BLaER1 (cell line): ENCODE results near the gene TMEM41B.
"Not testable (repeated sequence)": the region's sequence is repeated elsewhere in the genome, so short reads cannot be mapped to it uniquely, and the experiment has no call there.

Experiments
- H3K27ac ChIP-seq: shearing (Covaris generic); formaldehyde crosslinking; 2 replicates; pipeline ENCODE4 v1.8.1; 2022
- H3K27me3 ChIP-seq: shearing (Covaris generic); formaldehyde crosslinking; 2 replicates; pipeline ENCODE4 v1.8.1; 2022
- H3K36me3 ChIP-seq: shearing (Covaris generic); formaldehyde crosslinking; 2 replicates; pipeline ENCODE4 v1.8.1; 2022
- H3K4me1 ChIP-seq: shearing (Covaris generic); formaldehyde crosslinking; 2 replicates; pipeline ENCODE4 v1.8.1; 2022
- H3K4me2 ChIP-seq: shearing (Covaris generic); formaldehyde crosslinking; 2 replicates; pipeline ENCODE4 v1.8.1; 2022
- H3K4me3 ChIP-seq: shearing (Covaris generic); formaldehyde crosslinking; 2 replicates; pipeline ENCODE4 v1.8.1; 2022
- H3K9ac ChIP-seq: shearing (Covaris generic); formaldehyde crosslinking; 2 replicates; pipeline ENCODE4 v1.8.1; 2022
- H3K9me3 ChIP-seq: shearing (Covaris generic); formaldehyde crosslinking; 2 replicates; pipeline ENCODE4 v1.8.1; 2022
- H4K20me1 ChIP-seq: shearing (Covaris generic); formaldehyde crosslinking; 2 replicates; pipeline ENCODE4 v1.8.1; 2022
- Cebpa-rat ChIP-seq: shearing (Covaris generic); IDR thresholded peaks from 2 replicates; pipeline ENCODE4 v1.8.1; 2022

The TMEM41B gene

GRCh38 chr11:9264316-9265210, 49.8 kb downstream of the TMEM41B start:
- peak overlapping the region; percentile 98 for H3K4me3 ChIP-seq
- H3K27me3 ChIP-seq, result 0 out of 2 replicates have a peak, but pooled peaks cover 3% of the 10 kb centered on the region
- peaks cover 53% of the 10 kb centered on the region for H4K20me1 ChIP-seq
- peak overlapping the region; percentile 91 for H3K27ac ChIP-seq
- H3K36me3 ChIP-seq, result no peaks in the 10 kb centered on the region
- peak overlapping the region; percentile 95 for H3K9ac ChIP-seq
- H3K9me3 ChIP-seq, result no peaks in the 10 kb centered on the region
- peaks cover 42% of the 10 kb centered on the region for H3K4me1 ChIP-seq
- peak overlapping the region; percentile 79 for H3K4me2 ChIP-seq
- TF ChIP-seq Cebpa-rat, result no peak

- 0 out of 2 replicates have a peak, but pooled peaks cover 3% of the 10 kb centered on the region for H3K27me3 ChIP-seq
- TF ChIP-seq Cebpa-rat, result no peak
- H3K9me3 ChIP-seq, result no peaks in the 10 kb centered on the region
- H3K27ac ChIP-seq, result peak overlapping the region; percentile 91
- H3K4me2 ChIP-seq, result peak overlapping the region; percentile 79
- H3K4me1 ChIP-seq, result peaks cover 42% of the 10 kb centered on the region
- H3K36me3 ChIP-seq, result no peaks in the 10 kb centered on the region
- H4K20me1 ChIP-seq, result peaks cover 60% of the 10 kb centered on the region
- peak overlapping the region; percentile 95 for H3K9ac ChIP-seq
- peak overlapping the region; percentile 98 for H3K4me3 ChIP-seq
Observed at GRCh38 chr11:9263840-9264315, 50.5 kb downstream of the TMEM41B start.

GRCh38 chr11:9260838-9261146, 53.6 kb downstream of the TMEM41B start:
- not testable (repeated sequence) for H3K4me3 ChIP-seq, H3K36me3 ChIP-seq, H3K27ac ChIP-seq, H3K9me3 ChIP-seq, H3K9ac ChIP-seq, H3K27me3 ChIP-seq
- peaks cover 85% of the 10 kb centered on the region for H4K20me1 ChIP-seq
- H3K4me1 ChIP-seq, result peaks cover 40% of the 10 kb centered on the region
- peak overlapping the region; percentile 66 for H3K4me2 ChIP-seq

- TF ChIP-seq Cebpa-rat, result no peak
- H3K27me3 ChIP-seq, result no peaks in the 10 kb centered on the region
- peaks cover 4% of the 10 kb centered on the region; the same call in 1 of the 2 replicates for H3K9me3 ChIP-seq
- H3K4me1 ChIP-seq, result peaks cover 35% of the 10 kb centered on the region
- no peak overlapping the region for H3K9ac ChIP-seq
- no peak overlapping the region for H3K27ac ChIP-seq
- peak overlapping the region; percentile 66 for H3K4me2 ChIP-seq
- H3K36me3 ChIP-seq, result peaks cover 13% of the 10 kb centered on the region
- no peak overlapping the region for H3K4me3 ChIP-seq
- peaks cover 86% of the 10 kb centered on the region for H4K20me1 ChIP-seq
Observed at GRCh38 chr11:9259981-9260837, 54.2 kb downstream of the TMEM41B start.

- Histone ChIP-seq H4K20me1 (peaks cover 97% of the 10 kb centered on the region), H3K4me1 (peaks cover 41% of the 10 kb centered on the region), H3K36me3 (peaks cover 16% of the 10 kb centered on the region)
- not testable (repeated sequence) for H3K9me3 ChIP-seq, H3K4me3 ChIP-seq, H3K4me2 ChIP-seq, H3K27ac ChIP-seq, H3K9ac ChIP-seq, H3K27me3 ChIP-seq
Observed at GRCh38 chr11:9258279-9258678, 56.1 kb downstream of the TMEM41B start.

GRCh38 chr11:9254416-9254815, 60.0 kb downstream of the TMEM41B start:
- TF ChIP-seq Cebpa-rat, result no peak
- Histone ChIP-seq H3K4me3 (no peak overlapping the region), H3K9ac (no peak overlapping the region), H3K36me3 (peaks cover 16% of the 10 kb centered on the region), H3K27me3 (no peaks in the 10 kb centered on the region), H3K27ac (no peak overlapping the region), H3K9me3 (peaks cover 4% of the 10 kb centered on the region; the same call in 1 of the 2 replicates), H4K20me1 (peaks cover 97% of the 10 kb centered on the region), H3K4me1 (peaks cover 40% of the 10 kb centered on the region), H3K4me2 (no peak overlapping the region)

- H3K27ac ChIP-seq, result no peak overlapping the region
- TF ChIP-seq Cebpa-rat, result no peak
Observed at GRCh38 chr11:9253086-9253485, 61.3 kb downstream of the TMEM41B start.

GRCh38 chr11:9251311-9251710, 63.1 kb downstream of the TMEM41B start:
- Histone ChIP-seq H3K27me3 (no peaks in the 10 kb centered on the region), H3K4me1 (peaks cover 53% of the 10 kb centered on the region), H3K4me3 (no peak overlapping the region), H3K9me3 (no peaks in the 10 kb centered on the region), H3K27ac (no peak overlapping the region), H3K36me3 (peaks cover 11% of the 10 kb centered on the region), H3K4me2 (no peak overlapping the region), H3K9ac (no peak overlapping the region), H4K20me1 (peaks cover 100% of the 10 kb centered on the region)
- no peak for TF ChIP-seq Cebpa-rat

More at GRCh38 chr11:9253086-9253485, 61.3 kb downstream of the TMEM41B start:
- H3K36me3 ChIP-seq, result peaks cover 11% of the 10 kb centered on the region
- peaks cover 98% of the 10 kb centered on the region for H4K20me1 ChIP-seq
- no peaks in the 10 kb centered on the region for H3K9me3 ChIP-seq
- H3K9ac ChIP-seq, result peak overlapping the region; percentile 31; the same call in 1 of the 2 replicates
- H3K4me3 ChIP-seq, result no peak overlapping the region
- H3K4me1 ChIP-seq, result peaks cover 42% of the 10 kb centered on the region
- peak overlapping the region; percentile 73 for H3K4me2 ChIP-seq
- H3K27me3 ChIP-seq, result no peaks in the 10 kb centered on the region

GRCh38 chr11:9250139-9250582, 64.2 kb downstream of the TMEM41B start:
- Histone ChIP-seq H3K4me1 (peaks cover 54% of the 10 kb centered on the region), H3K27ac (no peak overlapping the region), H3K27me3 (no peaks in the 10 kb centered on the region), H3K36me3 (peaks cover 3% of the 10 kb centered on the region), H3K9me3 (no peaks in the 10 kb centered on the region), H3K9ac (no peak overlapping the region), H3K4me3 (no peak overlapping the region), H3K4me2 (peak overlapping the region; percentile 63), H4K20me1 (peaks cover 98% of the 10 kb centered on the region)
- no peak for TF ChIP-seq Cebpa-rat

GRCh38 chr11:9249252-9249651, 65.1 kb downstream of the TMEM41B start:
- Histone ChIP-seq H3K27ac (no peak overlapping the region), H3K27me3 (no peaks in the 10 kb centered on the region), H3K4me3 (no peak overlapping the region), H3K36me3 (no peaks in the 10 kb centered on the region), H4K20me1 (peaks cover 98% of the 10 kb centered on the region), H3K4me2 (no peak overlapping the region), H3K9me3 (no peaks in the 10 kb centered on the region), H3K9ac (no peak overlapping the region), H3K4me1 (peaks cover 54% of the 10 kb centered on the region)
- no peak for TF ChIP-seq Cebpa-rat
